K562 (cell line): ENCODE results near the gene PNRC1. TPM values are rescaled to one million over a fixed set of nuclear protein-coding genes. Genes with fewer than 3 reads are reported as not detected.
A peak's percentile ranks its signal among the peaks of the same experiment; 100 is the strongest.

ENCODE experiments used
- CHD4 ChIP-seq: fragments of 200-600 bp; sonication (generic); IDR thresholded peaks from 3 replicates; pipeline ENCODE4 v1.6.1; 2012; ENCODE audit warnings: low read depth, mild to moderate bottlenecking, mixed read lengths, low read length, inconsistent platforms; ENCODE audit not compliant: insufficient read depth, insufficient replicate concordance, poor library complexity, severe bottlenecking
- CTBP1 ChIP-seq: fragments of 450-650 bp; IDR thresholded peaks from 2 replicates; pipeline ENCODE4 v1.6.1; 2016; ENCODE audit warnings: borderline replicate concordance
- FOSL1 ChIP-seq: fragments of 200-800 bp; sonication (Bioruptor generic); conservative IDR thresholded peaks from 2 replicates; pipeline ENCODE4 v1.6.1; 2016; ENCODE audit warnings: missing genetic modification characterization, missing compliant biosample characterization
- HDAC6 ChIP-seq: IDR thresholded peaks from 2 replicates; pipeline ENCODE4 v1.6.1; 2012; ENCODE audit warnings: low read depth, mild to moderate bottlenecking, control low read depth, inconsistent platforms, low read length, moderate library complexity
- NR4A1 ChIP-seq, 2 experiments: fragments of 250-450 bp in 1 of 2; fragments of 450-650 bp in 1 of 2; sonication (Bioruptor Pico) in 1 of 2; IDR thresholded peaks; 2 replicates each; pipeline versions ENCODE4 v1.4.0 to v1.6.1; 2016 to 2020; ENCODE audit warnings: mild to moderate bottlenecking in 2 of 2, missing compliant biosample characterization in 1 of 2, missing genetic modification characterization in 1 of 2, moderate library complexity in 1 of 2
- PHB ChIP-seq: fragments of 250-450 bp; sonication (Bioruptor Pico); IDR thresholded peaks from 2 replicates; pipeline ENCODE4 v1.5.0; 2021
- PYGO2 ChIP-seq: fragments of 450-650 bp; IDR thresholded peaks from 2 replicates; pipeline ENCODE4 v1.6.1; 2016; ENCODE audit warnings: mild to moderate bottlenecking, missing genetic modification characterization, moderate library complexity, missing compliant biosample characterization
- ZNF184 ChIP-seq: sonication (generic); formaldehyde crosslinking; IDR thresholded peaks from 2 replicates; pipeline ENCODE4 v1.5.0; 2020; ENCODE audit warnings: missing genetic modification reagents
- ZNF253 ChIP-seq: fragments of 250-450 bp; sonication (Bioruptor Pico); conservative IDR thresholded peaks from 2 replicates; pipeline ENCODE4 v1.6.1; 2021; ENCODE audit warnings: mild to moderate bottlenecking
- ZNF583 ChIP-seq: fragments of 250-450 bp; sonication (Bioruptor Pico); IDR thresholded peaks from 2 replicates; pipeline ENCODE4 v1.4.0; 2020
- ZNF77 ChIP-seq: fragments of 250-450 bp; sonication (Bioruptor Pico); IDR thresholded peaks from 2 replicates; pipeline ENCODE4 v1.5.0; 2020
- polyA plus RNA-seq, 8 experiments: library from polyadenylated mRNA; depleted of rRNA in 4 of 8; stranded (reverse) in 5 of 8; unstranded in 3 of 8; fragments of >200 nt; fragmentation: Nextera tagmentation in 2 of 8; fragmentation: Illumina TruSeq in 1 of 8; extraction: Ambion mirVana in 2 of 8; extraction: Trizol in 1 of 8; gene quantifications; 2 replicates each; pipeline versions ENCODE4 v1.2.1 to v1.2.3, GENCODE V29; 2011 to 2014; ENCODE audit warnings: inconsistent platforms in 1 of 8, missing spikeins in 1 of 8
- total RNA-seq, 7 experiments: library from RNA; depleted of rRNA in 6 of 7; stranded (reverse); fragments of >200 nt in 6 of 7; fragmentation: Illumina TruSeq in 2 of 7; extraction: Trizol in 2 of 7; gene quantifications; 2 replicates each; pipeline versions ENCODE4 v1.2.1 to v1.2.3, GENCODE V29; 2011 to 2021; ENCODE audit warnings: low replicate concordance in 1 of 7
- TF ChIP-seq, protein P1 (sequence below): sonication (generic); formaldehyde crosslinking; IDR thresholded peaks from 2 replicates; pipeline ENCODE4 v1.8.1; 2022; ENCODE audit warnings: missing genetic modification reagents
- TF ChIP-seq, protein P2 (sequence below), 2 experiments: fragments of 450-650 bp; IDR thresholded peaks; 2 replicates each; pipeline ENCODE4 v1.6.1; 2016
- TF ChIP-seq, protein P3 (sequence below): sonication (generic); formaldehyde crosslinking; IDR thresholded peaks from 2 replicates; pipeline ENCODE4 v1.8.1; 2023; ENCODE audit warnings: mild to moderate bottlenecking, missing genetic modification reagents
- TF ChIP-seq, protein P4 (sequence below): fragments of 250-450 bp; sonication (Bioruptor Pico); IDR thresholded peaks from 2 replicates; pipeline ENCODE4 v1.4.0; 2020; ENCODE audit warnings: borderline replicate concordance
- TF ChIP-seq, protein P5 (sequence below): IDR thresholded peaks from 3 replicates; pipeline ENCODE4 v1.6.1; 2011; ENCODE audit warnings: borderline replicate concordance, mild to moderate bottlenecking, moderate library complexity; ENCODE audit not compliant: insufficient read length; ENCODE audit errors: extremely low read depth

The PNRC1 gene
- total and polyA plus RNA-seq, 9 of the 15 experiments (the other 6 are each of a cell fraction or from before 2014, with no cell fraction given): 1.2 to 10.8 (median 6.5) TPM

DNA sequence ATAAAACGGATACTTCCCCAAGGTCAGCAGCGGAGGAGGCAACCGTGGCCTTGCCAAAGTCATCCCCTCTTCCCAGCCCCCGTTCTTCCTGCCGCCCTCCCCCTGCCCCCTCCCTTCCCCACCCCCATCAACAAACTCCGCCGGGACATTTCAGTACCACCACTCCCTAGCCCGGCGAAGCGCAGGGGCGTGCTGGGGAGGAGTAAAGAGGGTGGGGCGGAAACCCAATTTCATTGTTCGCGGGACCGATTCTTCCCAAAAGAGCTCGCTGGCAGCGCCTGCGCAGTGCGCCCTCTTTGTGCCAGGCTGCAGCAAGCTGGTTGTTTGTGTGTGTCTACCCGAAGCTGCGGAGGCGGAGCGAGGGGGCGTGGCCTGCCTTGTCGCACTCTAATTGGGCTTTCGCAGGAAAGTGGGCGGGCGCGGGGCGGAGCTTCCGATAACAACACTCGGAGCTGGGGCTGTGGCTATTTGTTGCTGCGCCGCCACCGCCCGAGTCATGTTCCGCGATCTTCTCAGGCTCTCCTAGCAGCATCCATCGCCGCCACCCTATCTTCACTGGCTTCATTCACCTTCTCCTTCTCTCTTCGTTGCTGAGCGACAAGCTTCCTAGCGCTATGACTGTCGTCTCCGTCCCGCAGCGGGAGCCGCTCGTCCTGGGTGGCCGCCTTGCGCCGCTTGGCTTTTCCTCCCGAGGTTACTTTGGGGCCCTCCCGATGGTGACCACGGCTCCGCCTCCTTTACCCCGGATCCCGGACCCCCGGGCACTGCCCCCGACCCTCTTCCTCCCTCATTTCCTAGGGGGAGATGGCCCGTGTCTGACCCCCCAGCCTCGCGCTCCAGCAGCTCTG lies at the start of gene PNRC1 (continued):
- TF ChIP-seq NR4A1 (CRISPR knock-in tag; IDR thresholded peaks at IDR 0.05) (0 out of 2 replicates have a peak, but pooled peaks have one; percentile 32), NR4A1 (tag; IDR thresholded peaks at IDR 0.05) (no peak), PYGO2 (tag) (no peak), CHD4 (no peak), CTBP1 (peak; percentile 91; the same call in 1 of the 2 replicates), ZNF184 (CRISPR knock-in tag) (no peak), ZNF253 (CRISPR knock-in tag) (no peak), PHB (no peak), ZNF77 (no peak), ZNF583 (no peak), FOSL1 (tag) (no peak), HDAC6 (no peak)
- TF ChIP-seq, protein P1, sequence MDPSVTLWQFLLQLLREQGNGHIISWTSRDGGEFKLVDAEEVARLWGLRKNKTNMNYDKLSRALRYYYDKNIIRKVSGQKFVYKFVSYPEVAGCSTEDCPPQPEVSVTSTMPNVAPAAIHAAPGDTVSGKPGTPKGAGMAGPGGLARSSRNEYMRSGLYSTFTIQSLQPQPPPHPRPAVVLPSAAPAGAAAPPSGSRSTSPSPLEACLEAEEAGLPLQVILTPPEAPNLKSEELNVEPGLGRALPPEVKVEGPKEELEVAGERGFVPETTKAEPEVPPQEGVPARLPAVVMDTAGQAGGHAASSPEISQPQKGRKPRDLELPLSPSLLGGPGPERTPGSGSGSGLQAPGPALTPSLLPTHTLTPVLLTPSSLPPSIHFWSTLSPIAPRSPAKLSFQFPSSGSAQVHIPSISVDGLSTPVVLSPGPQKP: no peak
- TF ChIP-seq, protein P2, sequence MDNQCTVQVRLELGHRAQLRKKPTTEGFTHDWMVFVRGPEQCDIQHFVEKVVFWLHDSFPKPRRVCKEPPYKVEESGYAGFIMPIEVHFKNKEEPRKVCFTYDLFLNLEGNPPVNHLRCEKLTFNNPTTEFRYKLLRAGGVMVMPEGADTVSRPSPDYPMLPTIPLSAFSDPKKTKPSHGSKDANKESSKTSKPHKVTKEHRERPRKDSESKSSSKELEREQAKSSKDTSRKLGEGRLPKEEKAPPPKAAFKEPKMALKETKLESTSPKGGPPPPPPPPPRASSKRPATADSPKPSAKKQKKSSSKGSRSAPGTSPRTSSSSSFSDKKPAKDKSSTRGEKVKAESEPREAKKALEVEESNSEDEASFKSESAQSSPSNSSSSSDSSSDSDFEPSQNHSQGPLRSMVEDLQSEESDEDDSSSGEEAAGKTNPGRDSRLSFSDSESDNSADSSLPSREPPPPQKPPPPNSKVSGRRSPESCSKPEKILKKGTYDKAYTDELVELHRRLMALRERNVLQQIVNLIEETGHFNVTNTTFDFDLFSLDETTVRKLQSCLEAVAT (IDR thresholded peaks at IDR 0.05): peak in 1 of 2 experiments; percentile 79; a peak in 2 of 4 replicates
- TF ChIP-seq, protein P3, sequence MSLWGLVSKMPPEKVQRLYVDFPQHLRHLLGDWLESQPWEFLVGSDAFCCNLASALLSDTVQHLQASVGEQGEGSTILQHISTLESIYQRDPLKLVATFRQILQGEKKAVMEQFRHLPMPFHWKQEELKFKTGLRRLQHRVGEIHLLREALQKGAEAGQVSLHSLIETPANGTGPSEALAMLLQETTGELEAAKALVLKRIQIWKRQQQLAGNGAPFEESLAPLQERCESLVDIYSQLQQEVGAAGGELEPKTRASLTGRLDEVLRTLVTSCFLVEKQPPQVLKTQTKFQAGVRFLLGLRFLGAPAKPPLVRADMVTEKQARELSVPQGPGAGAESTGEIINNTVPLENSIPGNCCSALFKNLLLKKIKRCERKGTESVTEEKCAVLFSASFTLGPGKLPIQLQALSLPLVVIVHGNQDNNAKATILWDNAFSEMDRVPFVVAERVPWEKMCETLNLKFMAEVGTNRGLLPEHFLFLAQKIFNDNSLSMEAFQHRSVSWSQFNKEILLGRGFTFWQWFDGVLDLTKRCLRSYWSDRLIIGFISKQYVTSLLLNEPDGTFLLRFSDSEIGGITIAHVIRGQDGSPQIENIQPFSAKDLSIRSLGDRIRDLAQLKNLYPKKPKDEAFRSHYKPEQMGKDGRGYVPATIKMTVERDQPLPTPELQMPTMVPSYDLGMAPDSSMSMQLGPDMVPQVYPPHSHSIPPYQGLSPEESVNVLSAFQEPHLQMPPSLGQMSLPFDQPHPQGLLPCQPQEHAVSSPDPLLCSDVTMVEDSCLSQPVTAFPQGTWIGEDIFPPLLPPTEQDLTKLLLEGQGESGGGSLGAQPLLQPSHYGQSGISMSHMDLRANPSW (CRISPR knock-in tag): no peak
- TF ChIP-seq, protein P4, sequence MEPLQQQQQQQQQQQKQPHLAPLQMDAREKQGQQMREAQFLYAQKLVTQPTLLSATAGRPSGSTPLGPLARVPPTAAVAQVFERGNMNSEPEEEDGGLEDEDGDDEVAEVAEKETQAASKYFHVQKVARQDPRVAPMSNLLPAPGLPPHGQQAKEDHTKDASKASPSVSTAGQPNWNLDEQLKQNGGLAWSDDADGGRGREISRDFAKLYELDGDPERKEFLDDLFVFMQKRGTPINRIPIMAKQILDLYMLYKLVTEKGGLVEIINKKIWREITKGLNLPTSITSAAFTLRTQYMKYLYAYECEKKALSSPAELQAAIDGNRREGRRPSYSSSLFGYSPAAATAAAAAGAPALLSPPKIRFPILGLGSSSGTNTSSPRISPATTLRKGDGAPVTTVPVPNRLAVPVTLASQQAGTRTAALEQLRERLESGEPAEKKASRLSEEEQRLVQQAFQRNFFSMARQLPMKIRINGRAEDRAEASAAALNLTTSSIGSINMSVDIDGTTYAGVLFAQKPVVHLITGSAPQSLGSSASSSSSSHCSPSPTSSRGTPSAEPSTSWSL: no peak
- TF ChIP-seq, protein P5, sequence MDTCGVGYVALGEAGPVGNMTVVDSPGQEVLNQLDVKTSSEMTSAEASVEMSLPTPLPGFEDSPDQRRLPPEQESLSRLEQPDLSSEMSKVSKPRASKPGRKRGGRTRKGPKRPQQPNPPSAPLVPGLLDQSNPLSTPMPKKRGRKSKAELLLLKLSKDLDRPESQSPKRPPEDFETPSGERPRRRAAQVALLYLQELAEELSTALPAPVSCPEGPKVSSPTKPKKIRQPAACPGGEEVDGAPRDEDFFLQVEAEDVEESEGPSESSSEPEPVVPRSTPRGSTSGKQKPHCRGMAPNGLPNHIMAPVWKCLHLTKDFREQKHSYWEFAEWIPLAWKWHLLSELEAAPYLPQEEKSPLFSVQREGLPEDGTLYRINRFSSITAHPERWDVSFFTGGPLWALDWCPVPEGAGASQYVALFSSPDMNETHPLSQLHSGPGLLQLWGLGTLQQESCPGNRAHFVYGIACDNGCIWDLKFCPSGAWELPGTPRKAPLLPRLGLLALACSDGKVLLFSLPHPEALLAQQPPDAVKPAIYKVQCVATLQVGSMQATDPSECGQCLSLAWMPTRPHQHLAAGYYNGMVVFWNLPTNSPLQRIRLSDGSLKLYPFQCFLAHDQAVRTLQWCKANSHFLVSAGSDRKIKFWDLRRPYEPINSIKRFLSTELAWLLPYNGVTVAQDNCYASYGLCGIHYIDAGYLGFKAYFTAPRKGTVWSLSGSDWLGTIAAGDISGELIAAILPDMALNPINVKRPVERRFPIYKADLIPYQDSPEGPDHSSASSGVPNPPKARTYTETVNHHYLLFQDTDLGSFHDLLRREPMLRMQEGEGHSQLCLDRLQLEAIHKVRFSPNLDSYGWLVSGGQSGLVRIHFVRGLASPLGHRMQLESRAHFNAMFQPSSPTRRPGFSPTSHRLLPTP: no peak
